WTC11 (cell line): ENCODE data around the gene BTBD9. TPM values are rescaled to one million over a fixed set of nuclear protein-coding genes. Genes with fewer than 3 reads are reported as not detected.

ENCODE experiments used
- ATAC-seq: fragments of 200-7000 bp; cut with Tn5 transposase; 2 replicates; pipeline ENCODE4 v1.10.0; 2021; ENCODE audit warnings: mild to moderate bottlenecking, moderate library complexity
- CTCF ChIA-PET: fragments of 300-600 bp; sonication (Branson Sonifier 250); formaldehyde crosslinking; loops from one replicate; lab custom pipeline; 2021; ENCODE audit warnings: antibody characterized with exemption; lab: Charles Lee
- POLR2A ChIA-PET: fragments of 350-600 bp; sonication (Branson Sonifier 250); formaldehyde crosslinking; loops from one replicate; lab custom pipeline; 2021; ENCODE audit warnings: antibody characterized with exemption; lab: Charles Lee
- DNase-seq: peaks from one replicate; pipeline ENCODE4 v3.0.0; 2021; ENCODE audit warnings: low spot score
- H3K27ac Mint-ChIP-seq: 2 replicates; pipeline ENCODE4 v1.8.0; 2021; ENCODE audit warnings: mixed read lengths
- H3K27me3 Mint-ChIP-seq: 2 replicates; pipeline ENCODE4 v1.8.0; 2021; ENCODE audit warnings: low read depth, mild to moderate bottlenecking, moderate library complexity, mixed read lengths
- H3K36me3 Mint-ChIP-seq: 2 replicates; pipeline ENCODE4 v1.8.0; 2021; ENCODE audit warnings: mixed read lengths
- H3K4me1 Mint-ChIP-seq: 2 replicates; pipeline ENCODE4 v1.8.0; 2022; ENCODE audit warnings: mixed read lengths
- H3K4me3 Mint-ChIP-seq: 2 replicates; pipeline ENCODE4 v1.8.0; 2021; ENCODE audit warnings: mild to moderate bottlenecking, moderate library complexity, mixed read lengths
- H3K9me3 Mint-ChIP-seq: 2 replicates; pipeline ENCODE4 v1.8.0; 2021; ENCODE audit warnings: mixed read lengths
- AFF4 ChIP-seq: sonication (generic); formaldehyde crosslinking; IDR thresholded peaks from 2 replicates; pipeline ENCODE4 v1.8.1; 2023; ENCODE audit warnings: mild to moderate bottlenecking, missing genetic modification reagents, borderline replicate concordance
- ATF1 ChIP-seq: sonication (generic); formaldehyde crosslinking; IDR thresholded peaks from 2 replicates; pipeline ENCODE4 v1.8.1; 2023; ENCODE audit warnings: mild to moderate bottlenecking, moderate library complexity, missing genetic modification reagents
- ATF3 ChIP-seq: sonication (generic); formaldehyde crosslinking; conservative IDR thresholded peaks from 2 replicates; pipeline ENCODE4 v1.8.1; 2022; ENCODE audit warnings: mild to moderate bottlenecking, missing genetic modification reagents
- CTCF ChIP-seq: fragments of 200-600 bp; IDR thresholded peaks from 2 replicates; pipeline ENCODE4 v1.8.0; 2022; ENCODE audit warnings: antibody characterized with exemption
- ERG ChIP-seq: fragments of 250-450 bp; sonication (Bioruptor Pico); IDR thresholded peaks from 2 replicates; pipeline ENCODE4 v1.8.0; 2021; ENCODE audit warnings: mild to moderate bottlenecking
- IRF1 ChIP-seq: sonication (generic); formaldehyde crosslinking; IDR thresholded peaks from 2 replicates; pipeline ENCODE4 v1.8.0; 2023; ENCODE audit warnings: missing genetic modification reagents
- MLX ChIP-seq: sonication (generic); formaldehyde crosslinking; IDR thresholded peaks from 2 replicates; pipeline ENCODE4 v1.8.1; 2023; ENCODE audit warnings: mild to moderate bottlenecking, missing genetic modification reagents, moderate library complexity
- NR1H2 ChIP-seq: sonication (generic); formaldehyde crosslinking; IDR thresholded peaks from 2 replicates; pipeline ENCODE4 v1.9.0; 2021; ENCODE audit warnings: mild to moderate bottlenecking, moderate library complexity, missing genetic modification reagents
- OVOL2 ChIP-seq: fragments of 250-450 bp; sonication (Bioruptor Pico); IDR thresholded peaks from 2 replicates; pipeline ENCODE4 v1.9.0; 2021; ENCODE audit warnings: mild to moderate bottlenecking, borderline replicate concordance
- PRDM15 ChIP-seq: sonication (generic); formaldehyde crosslinking; IDR thresholded peaks from 2 replicates; pipeline ENCODE4 v1.8.0; 2022; ENCODE audit warnings: missing genetic modification reagents
- PRRX2 ChIP-seq: fragments of 250-450 bp; sonication (Bioruptor Pico); IDR thresholded peaks from 2 replicates; pipeline ENCODE4 v1.8.0; 2021; ENCODE audit warnings: mild to moderate bottlenecking
- RELA ChIP-seq: sonication (generic); formaldehyde crosslinking; IDR thresholded peaks from 2 replicates; pipeline ENCODE4 v1.8.1; 2022; ENCODE audit warnings: missing genetic modification reagents, mild to moderate bottlenecking, borderline replicate concordance
- USF1 ChIP-seq: sonication (generic); formaldehyde crosslinking; IDR thresholded peaks from 2 replicates; pipeline ENCODE4 v1.8.0; 2022; ENCODE audit warnings: mild to moderate bottlenecking, missing genetic modification reagents
- USF2 ChIP-seq: sonication (generic); formaldehyde crosslinking; IDR thresholded peaks from 2 replicates; pipeline ENCODE4 v1.8.1; 2023; ENCODE audit warnings: mild to moderate bottlenecking, missing genetic modification reagents, moderate library complexity
- ZMAT4 ChIP-seq: fragments of 250-450 bp; sonication (Bioruptor Pico); IDR thresholded peaks from 2 replicates; pipeline ENCODE4 v1.9.0; 2021; ENCODE audit warnings: mild to moderate bottlenecking
- ZNF121 ChIP-seq: sonication (generic); formaldehyde crosslinking; IDR thresholded peaks from 2 replicates; pipeline ENCODE4 v1.8.0; 2023; ENCODE audit warnings: missing genetic modification reagents
- ZNF219 ChIP-seq: sonication (generic); formaldehyde crosslinking; IDR thresholded peaks from 2 replicates; pipeline ENCODE4 v1.8.0; 2023; ENCODE audit warnings: missing genetic modification reagents, mild to moderate bottlenecking, borderline replicate concordance
- ZNF317 ChIP-seq: sonication (generic); formaldehyde crosslinking; IDR thresholded peaks from 2 replicates; pipeline ENCODE4 v1.8.1; 2023; ENCODE audit warnings: low read depth, mild to moderate bottlenecking, moderate library complexity, missing genetic modification reagents, borderline replicate concordance
- ZSCAN18 ChIP-seq: fragments of 250-450 bp; sonication (Bioruptor Pico); IDR thresholded peaks from 2 replicates; pipeline ENCODE4 v2.1.2; 2022; ENCODE audit warnings: mild to moderate bottlenecking, moderate library complexity
- total RNA-seq: library from RNA; stranded (reverse); gene quantifications from 3 replicates; pipeline ENCODE4 v1.2.3, GENCODE V29; 2021

The BTBD9 gene
- total RNA-seq, 1 experiment from 2014 or later: 4.2 TPM

- H3K36me3 Mint-ChIP-seq: no peaks in the 10 kb centered on the region
- ChIA-PET POLR2A (no interaction called here), CTCF (interaction anchor here (0.6 to 2.9 kb wide), 3 partner anchors 14 to 19 kb away, joined by 4 to 8 read pairs (median 6); no protein-coding TSS in a partner anchor)
- DNase-seq (no peak), ATAC-seq (no peak)
- H3K4me1 Mint-ChIP-seq: peaks cover 39% of the 10 kb centered on the region
- H3K9me3 Mint-ChIP-seq: no peaks in the 10 kb centered on the region
- H3K27ac Mint-ChIP-seq: no peak overlapping the region
- no peak overlapping the region for H3K4me3 Mint-ChIP-seq
- H3K27me3 Mint-ChIP-seq: no peaks in the 10 kb centered on the region
- TF ChIP-seq USF2 (CRISPR knock-in tag): no peak
- no peak for TF ChIP-seq RELA
- no peak for TF ChIP-seq ZNF219 (CRISPR knock-in tag)
- no peak for TF ChIP-seq ZMAT4 (CRISPR knock-in tag)
- TF ChIP-seq ZNF317: no peak
- TF ChIP-seq USF1: no peak
- no peak for TF ChIP-seq MLX (CRISPR knock-in tag)
- no peak for TF ChIP-seq IRF1
- no peak for TF ChIP-seq ZSCAN18 (CRISPR knock-in tag)
- TF ChIP-seq PRRX2 (CRISPR knock-in tag): no peak
- TF ChIP-seq OVOL2: no peak
- TF ChIP-seq ATF1: no peak
- TF ChIP-seq ZNF121 (CRISPR knock-in tag): no peak
- TF ChIP-seq CTCF: no peak
- no peak for TF ChIP-seq ERG (CRISPR knock-in tag)
- TF ChIP-seq ATF3 (CRISPR knock-in tag): no peak
- no peak for TF ChIP-seq AFF4
- no peak for TF ChIP-seq PRDM15 (CRISPR knock-in tag)
- no peak for TF ChIP-seq NR1H2 (CRISPR knock-in tag)
These were observed 423.9 kb downstream of the BTBD9 start for GRCh38 chr6:38215651-38216311.
